ENCODE results near the gene HHAT.

HHAT gene

GRCh38 chr1:210336362-210336761 is 7.7 kb downstream of the HHAT start:
- DNase-seq, result no peak
- H3K27ac ChIP-seq (ENCODE audit: low read depth, low read length), result no peak overlapping the region
- H3K9ac ChIP-seq (ENCODE audit: low read length), result no peak overlapping the region
- no peak overlapping the region for H4K8ac ChIP-seq (ENCODE audit: low read depth, low read length)
- no CpG with 5 or more reads among the region's 2 CpGs for WGBS (ENCODE audit: extremely low coverage, insufficient coverage, low lambda C conversion rate)
- no peaks in the 10 kb centered on the region for H3K79me1 ChIP-seq (ENCODE audit: low read length)
- H2BK5ac ChIP-seq (ENCODE audit: low read length), result no peak overlapping the region
- no peak overlapping the region for H3K4me2 ChIP-seq (ENCODE audit: low read length)
- no peak overlapping the region for H4K5ac ChIP-seq (ENCODE audit: low read length)
- H3K4ac ChIP-seq (ENCODE audit: low read depth, low read length), result no peak overlapping the region
- H3K56ac ChIP-seq (ENCODE audit: low read length), result no peak overlapping the region
- H3K18ac ChIP-seq (ENCODE audit: low read length), result no peak overlapping the region
- no peak overlapping the region for H3K23ac ChIP-seq (ENCODE audit: low read length)
- no peaks in the 10 kb centered on the region for H3K79me2 ChIP-seq (ENCODE audit: control insufficient read depth, insufficient read depth, low read length)
- no peak overlapping the region for H2BK15ac ChIP-seq (replicated peaks; ENCODE audit: low read depth)
- H3K4me3 ChIP-seq (ENCODE audit: low read length), result no peak overlapping the region
- no peaks in the 10 kb centered on the region for H3K36me3 ChIP-seq (ENCODE audit: control insufficient read depth, insufficient read depth, low read length)
- H2BK120ac ChIP-seq (ENCODE audit: low read depth, low read length), result no peak overlapping the region
- no peaks in the 10 kb centered on the region for H3K4me1 ChIP-seq (ENCODE audit: control insufficient read depth, low read depth, low read length)
- H3K27me3 ChIP-seq (ENCODE audit: insufficient read depth, low read length, poor library complexity), result peaks cover 8% of the 10 kb centered on the region
- H2AK5ac ChIP-seq (ENCODE audit: low read length), result no peak overlapping the region

GRCh38 chr1:210339500-210339899 is 10.8 kb downstream of the HHAT start:
- Histone ChIP-seq H3K23ac (ENCODE audit: low read length) (no peak overlapping the region), H3K36me3 (ENCODE audit: control insufficient read depth, insufficient read depth, low read length) (no peaks in the 10 kb centered on the region), H2BK5ac (ENCODE audit: low read length) (no peak overlapping the region), H2BK120ac (ENCODE audit: low read depth, low read length) (no peak overlapping the region), H2AK5ac (ENCODE audit: low read length) (no peak overlapping the region), H3K79me2 (ENCODE audit: control insufficient read depth, insufficient read depth, low read length) (no peaks in the 10 kb centered on the region), H3K18ac (ENCODE audit: low read length) (no peak overlapping the region), H3K79me1 (ENCODE audit: low read length) (no peaks in the 10 kb centered on the region), H3K27ac (ENCODE audit: low read depth, low read length) (no peak overlapping the region), H3K4me1 (ENCODE audit: control insufficient read depth, low read depth, low read length) (no peaks in the 10 kb centered on the region), H4K5ac (ENCODE audit: low read length) (no peak overlapping the region), H3K4me3 (ENCODE audit: low read length) (no peak overlapping the region), H3K4ac (ENCODE audit: low read depth, low read length) (no peak overlapping the region), H3K27me3 (ENCODE audit: insufficient read depth, low read length, poor library complexity) (no peaks in the 10 kb centered on the region), H2BK15ac (replicated peaks; ENCODE audit: low read depth) (no peak overlapping the region), H4K8ac (ENCODE audit: low read depth, low read length) (no peak overlapping the region), H3K4me2 (ENCODE audit: low read length) (no peak overlapping the region), H3K9ac (ENCODE audit: low read length) (no peak overlapping the region), H3K56ac (ENCODE audit: low read length) (no peak overlapping the region)
- no peak for DNase-seq
- no CpG with 5 or more reads among the region's 2 CpGs for WGBS (ENCODE audit: extremely low coverage, insufficient coverage, low lambda C conversion rate)

GRCh38 chr1:210340311-210340710 is 11.6 kb downstream of the HHAT start:
- Histone ChIP-seq H2BK5ac (ENCODE audit: low read length) (no peak overlapping the region), H4K5ac (ENCODE audit: low read length) (no peak overlapping the region), H3K56ac (ENCODE audit: low read length) (no peak overlapping the region), H3K4me2 (ENCODE audit: low read length) (no peak overlapping the region), H3K27ac (ENCODE audit: low read depth, low read length) (no peak overlapping the region), H3K18ac (ENCODE audit: low read length) (no peak overlapping the region), H3K36me3 (ENCODE audit: control insufficient read depth, insufficient read depth, low read length) (no peaks in the 10 kb centered on the region), H4K8ac (ENCODE audit: low read depth, low read length) (no peak overlapping the region), H3K79me2 (ENCODE audit: control insufficient read depth, insufficient read depth, low read length) (no peaks in the 10 kb centered on the region), H3K23ac (ENCODE audit: low read length) (no peak overlapping the region), H3K4me3 (ENCODE audit: low read length) (no peak overlapping the region), H2BK120ac (ENCODE audit: low read depth, low read length) (no peak overlapping the region), H3K27me3 (ENCODE audit: insufficient read depth, low read length, poor library complexity) (no peaks in the 10 kb centered on the region), H3K4ac (ENCODE audit: low read depth, low read length) (no peak overlapping the region), H2BK15ac (replicated peaks; ENCODE audit: low read depth) (no peak overlapping the region), H3K4me1 (ENCODE audit: control insufficient read depth, low read depth, low read length) (no peaks in the 10 kb centered on the region), H2AK5ac (ENCODE audit: low read length) (no peak overlapping the region), H3K79me1 (ENCODE audit: low read length) (no peaks in the 10 kb centered on the region), H3K9ac (ENCODE audit: low read length) (no peak overlapping the region)
- DNase-seq, result no peak
- no CpG with 5 or more reads among the region's 3 CpGs for WGBS (ENCODE audit: extremely low coverage, insufficient coverage, low lambda C conversion rate)

GRCh38 chr1:210340841-210341240 is 12.1 kb downstream of the HHAT start:
- no peak overlapping the region for H2BK15ac ChIP-seq (replicated peaks; ENCODE audit: low read depth)
- no peak for DNase-seq
- H3K4me2 ChIP-seq (ENCODE audit: low read length), result no peak overlapping the region
- no peak overlapping the region for H4K5ac ChIP-seq (ENCODE audit: low read length)
- H3K4me1 ChIP-seq (ENCODE audit: control insufficient read depth, low read depth, low read length), result no peaks in the 10 kb centered on the region
- no peak overlapping the region for H3K4me3 ChIP-seq (ENCODE audit: low read length)
- H4K8ac ChIP-seq (ENCODE audit: low read depth, low read length), result no peak overlapping the region
- no peak overlapping the region for H2BK5ac ChIP-seq (ENCODE audit: low read length)
- no peak overlapping the region for H2AK5ac ChIP-seq (ENCODE audit: low read length)
- H3K27ac ChIP-seq (ENCODE audit: low read depth, low read length), result no peak overlapping the region
- no peaks in the 10 kb centered on the region for H3K79me2 ChIP-seq (ENCODE audit: control insufficient read depth, insufficient read depth, low read length)
- H2BK120ac ChIP-seq (ENCODE audit: low read depth, low read length), result no peak overlapping the region
- no peaks in the 10 kb centered on the region for H3K79me1 ChIP-seq (ENCODE audit: low read length)
- WGBS (ENCODE audit: extremely low coverage, insufficient coverage, low lambda C conversion rate), result no CpG with 5 or more reads among the region's 2 CpGs
- no peaks in the 10 kb centered on the region for H3K27me3 ChIP-seq (ENCODE audit: insufficient read depth, low read length, poor library complexity)
- no peaks in the 10 kb centered on the region for H3K36me3 ChIP-seq (ENCODE audit: control insufficient read depth, insufficient read depth, low read length)
- no peak overlapping the region for H3K56ac ChIP-seq (ENCODE audit: low read length)
- no peak overlapping the region for H3K18ac ChIP-seq (ENCODE audit: low read length)
- no peak overlapping the region for H3K9ac ChIP-seq (ENCODE audit: low read length)
- H3K23ac ChIP-seq (ENCODE audit: low read length), result no peak overlapping the region
- no peak overlapping the region for H3K4ac ChIP-seq (ENCODE audit: low read depth, low read length)

GRCh38 chr1:210342986-210343780 is 14.5 kb downstream of the HHAT start:
- Histone ChIP-seq H3K27me3 (ENCODE audit: insufficient read depth, low read length, poor library complexity) (no peaks in the 10 kb centered on the region), H3K9ac (ENCODE audit: low read length) (no peak overlapping the region), H2AK5ac (ENCODE audit: low read length) (no peak overlapping the region), H3K4me2 (ENCODE audit: low read length) (no peak overlapping the region), H3K4ac (ENCODE audit: low read depth, low read length) (no peak overlapping the region), H3K4me1 (ENCODE audit: control insufficient read depth, low read depth, low read length) (no peaks in the 10 kb centered on the region), H3K79me1 (ENCODE audit: low read length) (no peaks in the 10 kb centered on the region), H3K18ac (ENCODE audit: low read length) (no peak overlapping the region), H2BK5ac (ENCODE audit: low read length) (no peak overlapping the region), H4K5ac (ENCODE audit: low read length) (no peak overlapping the region), H3K23ac (ENCODE audit: low read length) (no peak overlapping the region), H3K36me3 (ENCODE audit: control insufficient read depth, insufficient read depth, low read length) (no peaks in the 10 kb centered on the region), H2BK120ac (ENCODE audit: low read depth, low read length) (no peak overlapping the region), H3K27ac (ENCODE audit: low read depth, low read length) (no peak overlapping the region), H4K8ac (ENCODE audit: low read depth, low read length) (no peak overlapping the region), H3K56ac (ENCODE audit: low read length) (no peak overlapping the region), H2BK15ac (replicated peaks; ENCODE audit: low read depth) (no peak overlapping the region), H3K4me3 (ENCODE audit: low read length) (no peak overlapping the region), H3K79me2 (ENCODE audit: control insufficient read depth, insufficient read depth, low read length) (no peaks in the 10 kb centered on the region)
- no CpG with 5 or more reads among the region's 14 CpGs for WGBS (ENCODE audit: extremely low coverage, insufficient coverage, low lambda C conversion rate)
- no peak for DNase-seq

GRCh38 chr1:210344706-210345105 is 16.0 kb downstream of the HHAT start:
- no peak overlapping the region for H3K23ac ChIP-seq (ENCODE audit: low read length)
- H3K56ac ChIP-seq (ENCODE audit: low read length), result no peak overlapping the region
- WGBS (ENCODE audit: extremely low coverage, insufficient coverage, low lambda C conversion rate), result no CpG with 5 or more reads among the region's 9 CpGs
- H3K79me2 ChIP-seq (ENCODE audit: control insufficient read depth, insufficient read depth, low read length), result no peaks in the 10 kb centered on the region
- H3K27me3 ChIP-seq (ENCODE audit: insufficient read depth, low read length, poor library complexity), result no peaks in the 10 kb centered on the region
- no peak overlapping the region for H3K9ac ChIP-seq (ENCODE audit: low read length)
- H3K4me3 ChIP-seq (ENCODE audit: low read length), result no peak overlapping the region
- no peak for DNase-seq
- no peaks in the 10 kb centered on the region for H3K36me3 ChIP-seq (ENCODE audit: control insufficient read depth, insufficient read depth, low read length)
- H3K18ac ChIP-seq (ENCODE audit: low read length), result no peak overlapping the region
- H3K4me2 ChIP-seq (ENCODE audit: low read length), result no peak overlapping the region
- H4K5ac ChIP-seq (ENCODE audit: low read length), result no peak overlapping the region
- no peak overlapping the region for H4K8ac ChIP-seq (ENCODE audit: low read depth, low read length)
- H2BK120ac ChIP-seq (ENCODE audit: low read depth, low read length), result no peak overlapping the region
- H2BK5ac ChIP-seq (ENCODE audit: low read length), result no peak overlapping the region
- H3K4me1 ChIP-seq (ENCODE audit: control insufficient read depth, low read depth, low read length), result no peaks in the 10 kb centered on the region
- H3K79me1 ChIP-seq (ENCODE audit: low read length), result no peaks in the 10 kb centered on the region
- H2BK15ac ChIP-seq (replicated peaks; ENCODE audit: low read depth), result no peak overlapping the region
- no peak overlapping the region for H2AK5ac ChIP-seq (ENCODE audit: low read length)
- no peak overlapping the region for H3K27ac ChIP-seq (ENCODE audit: low read depth, low read length)
- no peak overlapping the region for H3K4ac ChIP-seq (ENCODE audit: low read depth, low read length)

Data from mesendoderm (in vitro differentiated cells).